Upper lobe of left lung (tissue), 6 donors: ENCODE data around the gene CARD6. TPM values are rescaled to one million over a fixed set of nuclear protein-coding genes. Genes with fewer than 3 reads are reported as not detected.

Experiments
- ATAC-seq, 2 donors: fragments of 200-7000 bp; cut with Tn5 transposase; one replicate each; pipeline ENCODE4 v1.9.1; 2022; ENCODE audit warnings: mild to moderate bottlenecking in 2 of 2, moderate library complexity in 2 of 2; ENCODE audit not compliant: low FRiP score in 2 of 2
- DNase-seq, 2 donors: peaks; one replicate each; pipeline ENCODE4 v3.0.0-alpha.2; 2019 to 2020
- H3K27ac ChIP-seq, 4 donors: fragments of 200-600 bp; sonication (generic); one replicate each; pipeline ENCODE4 v1.5.1; 2016 to 2019
- H3K27me3 ChIP-seq, 4 donors: fragments of 200-600 bp; sonication (generic); one replicate each; pipeline ENCODE4 v1.5.1; 2017 to 2019
- H3K36me3 ChIP-seq, 4 donors: fragments of 200-600 bp; sonication (generic); one replicate each; pipeline ENCODE4 v1.5.1; 2016 to 2019
- H3K4me1 ChIP-seq, 4 donors: fragments of 200-600 bp; sonication (generic); one replicate each; pipeline ENCODE4 v1.5.1; 2018 to 2019
- H3K4me3 ChIP-seq, 4 donors: fragments of 200-600 bp; sonication (generic); one replicate each; pipeline ENCODE4 v1.5.1; 2017 to 2019; ENCODE audit warnings: mild to moderate bottlenecking in 2 of 4, moderate library complexity in 1 of 4
- H3K9me3 ChIP-seq, 4 donors: fragments of 200-600 bp; sonication (generic); one replicate each; pipeline ENCODE4 v1.5.1; 2018 to 2019
- EP300 ChIP-seq, 4 donors: sonication (generic); formaldehyde crosslinking; IDR thresholded peaks; one replicate each; pipeline ENCODE4 v1.5.1; 2017; ENCODE audit warnings: antibody characterized with exemption in 4 of 4, control low read depth in 2 of 4
- POLR2A ChIP-seq, 4 donors: fragments of 450-650 bp; IDR thresholded peaks; one replicate each; pipeline ENCODE4 v1.5.1; 2016 to 2017; ENCODE audit warnings: antibody characterized with exemption in 4 of 4, mild to moderate bottlenecking in 2 of 4
- POLR2AphosphoS5 ChIP-seq, 2 donors: sonication (generic); formaldehyde crosslinking; IDR thresholded peaks; one replicate each; pipeline ENCODE4 v1.5.1; 2017; ENCODE audit warnings: antibody characterized with exemption in 2 of 2
- WGBS, 2 donors: methylation state at CpG; one replicate each; pipeline ENCODE4 v1.1.5; 2017 to 2018; 5-methylcytosine and 5-hydroxymethylcytosine counted together
- total RNA-seq, 6 donors: library from RNA; depleted of rRNA in 4 of 6; stranded (reverse); fragments of >200 nt in 4 of 6; gene quantifications; one replicate each; pipeline versions ENCODE4 v1.1.0 to v1.2.1, GENCODE V29; 2016 to 2021
- TF ChIP-seq, protein P1 (sequence below), 6 experiments: fragments of 450-650 bp in 4 of 6; fragments of 200-600 bp in 2 of 6; sonication (generic) in 2 of 6; IDR thresholded peaks; one replicate each; pipeline ENCODE4 v1.5.1; 2016 to 2019; ENCODE audit warnings: antibody characterized with exemption in 6 of 6
- donor health status: DM: no; HTN: no; CAD: no; lungs with moderate emphysema.
- donor health status: DM: no; HTN: yes; CAD: no; lungs with severe emphysema.

The CARD6 gene
- total RNA-seq, 6 donors from 2014 or later: 14.7 to 23.9 (median 18.9) TPM

DNA sequence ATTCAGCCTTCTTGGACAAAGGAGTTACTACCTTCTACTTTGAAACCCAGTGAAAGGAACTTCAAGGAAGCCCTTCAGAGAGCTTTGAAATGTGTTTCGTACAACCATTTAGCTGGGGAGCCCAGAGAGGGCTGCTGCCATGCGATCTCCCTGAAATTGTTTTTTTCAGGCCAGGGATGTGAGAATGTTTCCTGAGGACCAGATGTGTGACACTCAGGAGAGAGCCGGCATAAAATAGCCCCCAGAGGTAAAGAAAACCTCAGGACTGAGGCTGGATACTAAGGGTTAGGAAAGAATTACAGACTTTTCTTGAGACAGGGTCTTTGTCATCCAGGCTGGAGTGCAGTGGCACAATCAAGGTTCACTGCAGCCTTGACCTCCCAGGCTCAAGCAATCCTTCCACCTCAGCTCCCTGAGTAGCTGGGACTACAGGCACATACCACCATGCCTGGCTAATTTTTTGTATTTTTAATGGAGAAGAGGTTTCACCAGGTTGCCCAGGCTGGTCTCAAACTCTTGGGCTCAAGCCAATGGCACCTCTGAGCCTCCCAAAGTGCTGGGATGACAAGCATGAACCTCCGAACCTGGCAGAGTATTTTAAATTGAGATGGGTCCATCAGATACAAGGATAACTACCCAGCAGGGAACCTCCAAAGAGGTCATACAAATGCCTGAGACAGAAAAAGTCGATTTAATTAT is 14.5 kb upstream of the CARD6 start:
- TF ChIP-seq, protein P1, sequence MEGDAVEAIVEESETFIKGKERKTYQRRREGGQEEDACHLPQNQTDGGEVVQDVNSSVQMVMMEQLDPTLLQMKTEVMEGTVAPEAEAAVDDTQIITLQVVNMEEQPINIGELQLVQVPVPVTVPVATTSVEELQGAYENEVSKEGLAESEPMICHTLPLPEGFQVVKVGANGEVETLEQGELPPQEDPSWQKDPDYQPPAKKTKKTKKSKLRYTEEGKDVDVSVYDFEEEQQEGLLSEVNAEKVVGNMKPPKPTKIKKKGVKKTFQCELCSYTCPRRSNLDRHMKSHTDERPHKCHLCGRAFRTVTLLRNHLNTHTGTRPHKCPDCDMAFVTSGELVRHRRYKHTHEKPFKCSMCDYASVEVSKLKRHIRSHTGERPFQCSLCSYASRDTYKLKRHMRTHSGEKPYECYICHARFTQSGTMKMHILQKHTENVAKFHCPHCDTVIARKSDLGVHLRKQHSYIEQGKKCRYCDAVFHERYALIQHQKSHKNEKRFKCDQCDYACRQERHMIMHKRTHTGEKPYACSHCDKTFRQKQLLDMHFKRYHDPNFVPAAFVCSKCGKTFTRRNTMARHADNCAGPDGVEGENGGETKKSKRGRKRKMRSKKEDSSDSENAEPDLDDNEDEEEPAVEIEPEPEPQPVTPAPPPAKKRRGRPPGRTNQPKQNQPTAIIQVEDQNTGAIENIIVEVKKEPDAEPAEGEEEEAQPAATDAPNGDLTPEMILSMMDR (IDR thresholded peaks at IDR 0.05): no peak
- TF ChIP-seq POLR2AphosphoS5 (IDR thresholded peaks at IDR 0.05) (no peak), POLR2A (IDR thresholded peaks at IDR 0.05) (no peak), EP300 (IDR thresholded peaks at IDR 0.05) (no peak)
- no peak overlapping the region for H3K27ac ChIP-seq
- no peak for ATAC-seq
- H3K9me3 ChIP-seq: no peaks in the 10 kb centered on the region
- no peaks in the 10 kb centered on the region for H3K4me1 ChIP-seq
- H3K36me3 ChIP-seq: peaks cover 25 to 66% (median 54%) of the 10 kb centered on the region in 4 donors
- no peak overlapping the region for H3K4me3 ChIP-seq
- 95 to 96% methylated on average over 5 of the region's 5 CpGs for WGBS, 2 donors
- H3K27me3 ChIP-seq: no peaks in the 10 kb centered on the region
- no peak for DNase-seq

DNA sequence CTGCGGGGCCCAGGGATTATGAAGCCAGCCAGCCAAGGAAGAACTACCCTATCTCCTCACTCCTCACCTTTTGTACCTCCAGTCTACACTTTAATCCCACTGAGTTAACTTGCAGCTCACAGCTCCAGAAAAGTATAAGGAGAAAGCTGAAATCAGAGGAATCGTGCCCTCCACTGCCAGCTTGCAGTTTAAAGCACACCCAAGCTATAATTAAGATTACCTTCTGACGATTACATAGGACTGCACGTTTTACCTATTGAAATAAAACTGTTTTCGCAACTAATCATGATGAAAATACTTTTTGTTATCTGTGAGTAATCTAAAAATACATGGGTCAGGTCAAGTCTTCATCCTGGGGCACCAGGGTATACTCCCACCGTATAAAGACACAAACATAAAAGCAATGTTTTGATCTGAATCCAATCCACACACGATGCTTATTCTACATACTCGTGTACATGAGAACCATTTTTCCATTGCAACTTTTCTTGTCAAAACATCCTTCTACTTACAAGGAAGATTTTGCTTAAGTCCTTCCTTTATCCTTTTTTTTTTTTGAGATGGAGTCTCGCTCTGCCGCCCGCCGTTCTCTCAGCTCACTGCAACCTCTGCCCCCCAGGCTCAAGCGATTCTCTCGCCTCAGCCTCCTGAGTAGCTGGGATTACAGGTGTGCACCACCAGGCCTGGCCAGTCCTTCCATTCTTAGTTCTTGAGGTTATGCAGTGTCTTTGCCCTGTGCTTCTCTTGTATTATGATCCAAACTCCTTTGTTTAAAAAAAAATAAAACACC is 13.8 kb upstream of the CARD6 start:
- no peak overlapping the region for H3K4me3 ChIP-seq
- TF ChIP-seq POLR2AphosphoS5 (IDR thresholded peaks at IDR 0.05): no peak
- TF ChIP-seq POLR2A (IDR thresholded peaks at IDR 0.05): no peak
- TF ChIP-seq, protein P1 (IDR thresholded peaks at IDR 0.05): no peak
- TF ChIP-seq EP300 (IDR thresholded peaks at IDR 0.05): no peak
- peaks cover under 1 to 6% (median under 1%) of the 10 kb centered on the region in 4 donors for H3K4me1 ChIP-seq
- H3K27me3 ChIP-seq: no peaks in the 10 kb centered on the region
- no peak overlapping the region for H3K27ac ChIP-seq
- no peaks in the 10 kb centered on the region for H3K9me3 ChIP-seq
- WGBS, 2 donors: 89 to 93% methylated on average over 14 of the region's 14 CpGs
- no peak for DNase-seq
- H3K36me3 ChIP-seq: peaks cover 32 to 74% (median 61%) of the 10 kb centered on the region in 4 donors
- ATAC-seq: no peak

DNA sequence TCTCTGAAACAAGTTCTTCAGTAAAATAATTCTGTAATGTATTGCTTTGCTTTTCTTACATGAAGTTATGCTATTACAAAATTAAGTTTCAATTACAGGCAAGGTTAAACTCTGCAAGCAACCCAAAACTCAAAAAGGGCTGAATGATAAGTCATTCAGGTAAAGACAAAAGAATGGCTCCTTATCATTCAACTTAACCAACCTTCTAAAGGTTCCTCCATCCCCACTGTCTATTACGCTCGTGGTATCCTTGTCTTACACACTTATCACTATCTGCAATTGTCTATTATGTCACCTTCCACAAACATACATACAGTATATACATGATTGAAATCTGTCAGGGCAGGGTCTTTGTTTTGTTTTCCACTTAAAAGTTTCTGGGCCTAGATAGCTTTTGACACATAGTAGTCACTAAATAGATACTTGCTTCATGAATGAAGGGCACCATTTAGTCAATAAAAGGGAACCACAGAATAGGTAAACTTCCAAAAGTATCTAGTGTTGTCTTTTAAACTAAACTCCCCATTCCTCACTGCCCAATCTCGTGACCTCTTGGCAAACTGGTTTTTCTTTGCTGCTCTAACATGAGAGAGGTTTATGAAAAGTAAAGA is 13.0 kb upstream of the CARD6 start:
- Histone ChIP-seq H3K27ac (no peak overlapping the region), H3K4me3 (no peak overlapping the region), H3K36me3 (peaks cover 39 to 81% (median 66%) of the 10 kb centered on the region in 4 donors), H3K27me3 (no peaks in the 10 kb centered on the region), H3K4me1 (peaks cover 7 to 11% (median 8%) of the 10 kb centered on the region in 4 donors), H3K9me3 (no peaks in the 10 kb centered on the region)
- DNase-seq: no peak
- no peak for ATAC-seq
- no peak for TF ChIP-seq POLR2AphosphoS5 (IDR thresholded peaks at IDR 0.05)
- no peak for TF ChIP-seq POLR2A (IDR thresholded peaks at IDR 0.05)
- TF ChIP-seq, protein P1 (IDR thresholded peaks at IDR 0.05): no peak
- TF ChIP-seq EP300 (IDR thresholded peaks at IDR 0.05): no peak
- WGBS, 2 donors: 87 to 89% methylated on average over 3 of the region's 3 CpGs

DNA sequence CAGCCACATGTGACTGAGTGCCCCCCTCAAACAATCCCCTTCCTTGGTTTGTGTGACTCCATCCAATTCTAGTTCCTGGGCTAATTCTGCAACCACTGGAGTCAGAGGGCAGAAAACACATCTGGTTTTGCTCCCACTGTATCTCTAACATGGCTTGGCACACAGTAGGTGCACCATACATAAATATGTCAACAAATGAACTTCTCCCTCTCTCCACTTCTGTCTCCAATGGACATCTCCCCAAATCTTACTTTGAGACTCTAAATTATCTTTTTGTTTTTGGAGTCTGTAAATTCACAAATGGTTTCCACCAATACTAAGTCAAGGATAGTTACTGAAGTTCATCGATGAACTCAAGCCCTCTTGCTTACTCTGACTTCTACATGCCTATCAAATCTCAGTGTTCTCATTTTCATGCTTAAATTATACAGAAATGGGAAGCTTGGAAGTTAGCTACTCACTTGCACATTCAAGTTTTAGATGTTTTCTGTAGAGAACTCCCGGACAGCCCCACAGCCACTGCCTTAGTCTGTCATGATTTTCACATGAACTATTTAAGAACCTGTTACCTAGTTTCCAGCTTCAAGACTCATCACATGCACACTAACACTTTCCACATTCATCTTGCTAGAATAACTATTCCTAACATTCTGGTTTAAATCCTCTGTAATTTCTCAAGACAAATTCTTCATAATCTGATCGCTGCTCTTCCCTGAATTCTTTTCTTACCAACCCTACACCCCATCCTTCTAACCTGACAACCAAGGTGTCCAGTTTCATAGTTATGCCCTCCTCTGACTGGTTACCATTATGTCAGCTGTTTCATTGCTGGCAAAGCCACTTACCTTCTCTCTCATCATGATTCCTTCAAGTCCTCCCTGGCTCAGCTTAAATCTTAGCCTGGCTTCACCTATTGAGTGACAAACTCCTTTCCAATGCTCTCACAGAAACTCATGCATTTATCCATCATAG is 12.2 kb upstream of the CARD6 start:
- Histone ChIP-seq H3K36me3 (peaks cover 48 to 90% (median 70%) of the 10 kb centered on the region in 4 donors), H3K27me3 (no peaks in the 10 kb centered on the region), H3K4me1 (peaks cover 16 to 20% (median 17%) of the 10 kb centered on the region in 4 donors), H3K27ac (no peak overlapping the region), H3K4me3 (no peak overlapping the region), H3K9me3 (no peaks in the 10 kb centered on the region)
- no peak for DNase-seq
- WGBS, 2 donors: 93 to 96% methylated on average over 3 of the region's 3 CpGs
- TF ChIP-seq POLR2A (IDR thresholded peaks at IDR 0.05) (no peak), EP300 (IDR thresholded peaks at IDR 0.05) (no peak), POLR2AphosphoS5 (IDR thresholded peaks at IDR 0.05) (no peak)
- TF ChIP-seq, protein P1 (IDR thresholded peaks at IDR 0.05): no peak
- no peak for ATAC-seq
